Activated CD8-positive, alpha-beta memory T cell treated with anti-CD3 and anti-CD28 coated beads for 36 hours (primary cell): Measurements from ENCODE around the gene GAB4. TPM values are rescaled to one million over a fixed set of nuclear protein-coding genes. Genes with fewer than 3 reads are reported as not detected.
"Not testable (repeated sequence)": the region's sequence is repeated elsewhere in the genome, so short reads cannot be mapped to it uniquely, and the experiment has no call there.

Source experiments
- CTCF ChIA-PET: fragments of 350-600 bp; sonication (Branson Sonifier 250); formaldehyde crosslinking; loops from one replicate; lab custom pipeline; 2021; ENCODE audit warnings: antibody characterized with exemption; lab: Charles Lee
- POLR2A ChIA-PET: fragments of 350-600 bp; sonication (Branson Sonifier 250); formaldehyde crosslinking; loops from one replicate; lab custom pipeline; 2021; ENCODE audit warnings: antibody characterized with exemption; lab: Charles Lee
- total RNA-seq, 2 experiments: library from RNA; stranded (reverse); gene quantifications; one replicate each; pipeline ENCODE4 v1.2.3, GENCODE V29; 2021

GAB4 gene
- total RNA-seq, 2 experiments from 2014 or later, result not detected

GRCh38 chr22:16961477-16962186, 46.4 kb downstream of the GAB4 start:
- ChIA-PET CTCF (no interaction called here), POLR2A (no interaction called here)

- POLR2A ChIA-PET, result no interaction called here
- CTCF ChIA-PET, result no interaction called here
Observed at GRCh38 chr22:16960884-16961249, 47.2 kb downstream of the GAB4 start.

GRCh38 chr22:16960220-16960883, 47.7 kb downstream of the GAB4 start:
- CTCF ChIA-PET, result no interaction called here
- POLR2A ChIA-PET, result no interaction called here

- ChIA-PET CTCF (no interaction called here), POLR2A (no interaction called here)
Observed at GRCh38 chr22:16959345-16959930, 48.6 kb downstream of the GAB4 start.

GRCh38 chr22:16958475-16958874, 49.5 kb downstream of the GAB4 start:
- ChIA-PET CTCF (no interaction called here), POLR2A (no interaction called here)

- POLR2A ChIA-PET, result no interaction called here
- CTCF ChIA-PET, result no interaction called here
Observed at GRCh38 chr22:16957781-16958180, 50.2 kb downstream of the GAB4 start.

GRCh38 chr22:16956290-16956689, 51.7 kb downstream of the GAB4 start:
- ChIA-PET CTCF (no interaction called here), POLR2A (no interaction called here)

- POLR2A ChIA-PET, result no interaction called here
Observed at GRCh38 chr22:16955678-16956210, 52.3 kb downstream of the GAB4 start.

GRCh38 chr22:16955081-16955480, 52.9 kb downstream of the GAB4 start:
- POLR2A ChIA-PET, result no interaction called here
- CTCF ChIA-PET, result no interaction called here

More at GRCh38 chr22:16955678-16956210, 52.3 kb downstream of the GAB4 start:
- CTCF ChIA-PET, result no interaction called here

GRCh38 chr22:16954060-16954403, 54.0 kb downstream of the GAB4 start:
- ChIA-PET CTCF (no interaction called here), POLR2A (no interaction called here)

- ChIA-PET CTCF (no interaction called here), POLR2A (no interaction called here)
Observed at GRCh38 chr22:16953206-16954059, 54.6 kb downstream of the GAB4 start.

- ChIA-PET CTCF (no interaction called here), POLR2A (no interaction called here)
Observed at GRCh38 chr22:16949561-16949960, 58.5 kb downstream of the GAB4 start.

GRCh38 chr22:16937811-16938210, 70.2 kb downstream of the GAB4 start:
- ChIA-PET POLR2A (no interaction called here), CTCF (interaction anchor here (1.0 kb wide), 1 partner anchor 11 kb away, joined by 3 read pairs; no protein-coding TSS in a partner anchor)

- CTCF ChIA-PET, POLR2A ChIA-PET: not testable (repeated sequence)
Observed at GRCh38 chr22:16937209-16937608, 70.8 kb downstream of the GAB4 start.

- POLR2A ChIA-PET, result no interaction called here
- CTCF ChIA-PET, result no interaction called here
Observed at GRCh38 chr22:16936625-16937024, 71.4 kb downstream of the GAB4 start.

GRCh38 chr22:16935209-16935608, 72.8 kb downstream of the GAB4 start:
- CTCF ChIA-PET, result no interaction called here
- POLR2A ChIA-PET, result no interaction called here

- POLR2A ChIA-PET, result no interaction called here
- CTCF ChIA-PET, result no interaction called here
Observed at GRCh38 chr22:16933291-16934282, 74.4 kb downstream of the GAB4 start.

GRCh38 chr22:16932577-16932976, 75.4 kb downstream of the GAB4 start:
- CTCF ChIA-PET, result no interaction called here
- POLR2A ChIA-PET, result no interaction called here
